GM21528 (cell line): Measurements from ENCODE around the gene FRMD7.

Experiments used
- ATAC-seq: cut with Tn5 transposase; IDR thresholded peaks from one replicate; pipeline ENCODE4 v1.9.1; 2021; ENCODE audit warnings: mild to moderate bottlenecking, moderate library complexity; ENCODE audit not compliant: unreplicated experiment, low FRiP score

FRMD7 gene

GRCh38 chrX:132040066-132040465 lies 87.8 kb downstream of the FRMD7 start:
- ATAC-seq, result no peak

- ATAC-seq, result no peak
These were observed 90.3 kb downstream of the FRMD7 start for GRCh38 chrX:132037479-132037993.

GRCh38 chrX:132034648-132035047 lies 93.2 kb downstream of the FRMD7 start:
- ATAC-seq, result no peak

GRCh38 chrX:132033166-132033565 lies 94.7 kb downstream of the FRMD7 start:
- ATAC-seq, result no peak

- no peak for ATAC-seq
These were observed 96.0 kb downstream of the FRMD7 start for GRCh38 chrX:132031867-132032266.

GRCh38 chrX:132030264-132030663 lies 97.6 kb downstream of the FRMD7 start:
- ATAC-seq, result no peak
